Fibroblast of the aortic adventitia (primary cell): Measurements from ENCODE around the gene GRK4. TPM values are rescaled to one million over a fixed set of nuclear protein-coding genes. Genes with fewer than 3 reads are reported as not detected.

ENCODE experiments used
- DNase-seq: peaks from one replicate; pipeline ENCODE4 v3.0.0-alpha.2; 2010; ENCODE audit warnings: low read depth
- H3K4me3 ChIP-seq: 2 replicates; pipeline ENCODE4 v1.5.1; 2011; ENCODE audit warnings: low read depth, mild to moderate bottlenecking, control low read depth, low read length, moderate library complexity
- CTCF ChIP-seq: IDR thresholded peaks from 2 replicates; pipeline ENCODE4 v1.5.1; 2011; ENCODE audit warnings: mild to moderate bottlenecking, low read length, control low read depth, inconsistent platforms; ENCODE audit not compliant: insufficient read depth
- total RNA-seq: library from RNA; depleted of rRNA; stranded (reverse); fragments of >200 nt; gene quantifications from 2 replicates; pipeline ENCODE4 v1.2.3, GENCODE V29; 2012; ENCODE audit warnings: low replicate concordance

Gene GRK4
- total RNA-seq, 1 donor, result 8.6 TPM

- H3K4me3 ChIP-seq, result peak overlapping the region; percentile 35
- TF ChIP-seq CTCF, result no peak
- DNase-seq, result no peak
These were observed 30.9 kb upstream of the GRK4 start for GRCh38 chr4:2932321-2932950.

- H3K4me3 ChIP-seq, result peak overlapping the region; percentile 89
- no peak for DNase-seq
- TF ChIP-seq CTCF, result no peak
These were observed 30.3 kb upstream of the GRK4 start for GRCh38 chr4:2932951-2933565.

- H3K4me3 ChIP-seq, result peak overlapping the region; percentile 89
- no peak for DNase-seq
- TF ChIP-seq CTCF, result no peak
These were observed 29.8 kb upstream of the GRK4 start for GRCh38 chr4:2933566-2934076.

- H3K4me3 ChIP-seq, result peak overlapping the region; percentile 89
- no peak for TF ChIP-seq CTCF
- peak; percentile 54 for DNase-seq
These were observed 29.1 kb upstream of the GRK4 start for GRCh38 chr4:2934077-2934812.

- peak; percentile 86 for DNase-seq
- peak overlapping the region; percentile 89 for H3K4me3 ChIP-seq
- TF ChIP-seq CTCF, result no peak
These were observed 28.3 kb upstream of the GRK4 start for GRCh38 chr4:2934813-2935761.
